GM12801 (cell line): ENCODE measurements around the gene CD27.

Experiments
- CTCF ChIP-seq: IDR thresholded peaks from one replicate; pipeline ENCODE4 v1.5.1; 2011; ENCODE audit warnings: control low read depth; ENCODE audit not compliant: insufficient read length; ENCODE audit errors: extremely low read depth

The CD27 gene

GRCh38 chr12:6478416-6478815, 33.7 kb downstream of the CD27 start:
- no peak for TF ChIP-seq CTCF

- no peak for TF ChIP-seq CTCF
These were observed 43.5 kb downstream of the CD27 start for GRCh38 chr12:6488240-6488639.

- TF ChIP-seq CTCF: no peak
These were observed 44.7 kb downstream of the CD27 start for GRCh38 chr12:6489449-6489848.

- no peak for TF ChIP-seq CTCF
These were observed 48.2 kb downstream of the CD27 start, which contains the start of gene MRPL51 for GRCh38 chr12:6492838-6493496. Gene MRPL51 (minus strand): TSS chr12:6493262. CDS start chr12:6493136, 126 bp downstream.

- TF ChIP-seq CTCF: no peak
These were observed 48.9 kb downstream of the CD27 start, which contains the start of gene NCAPD2 for GRCh38 chr12:6493497-6494257. Gene NCAPD2 (plus strand): TSS chr12:6494102. CDS start chr12:6495099, 997 bp downstream.

- no peak for TF ChIP-seq CTCF
These were observed 49.5 kb downstream of the CD27 start for GRCh38 chr12:6494258-6494743.

GRCh38 chr12:6494968-6495367, 50.2 kb downstream of the CD27 start:
- TF ChIP-seq CTCF: no peak
